RPMI8226 (cell line): ENCODE data around the gene NDUFS7.
"Not testable (repeated sequence)": the region's sequence is repeated elsewhere in the genome, so short reads cannot be mapped to it uniquely, and the experiment has no call there.

Experiments
- DNase-seq: peaks from one replicate; pipeline ENCODE4 v3.0.0-alpha.2; 2015

Gene NDUFS7

GRCh38 chr19:1418951-1419738, 35.4 kb downstream of the NDUFS7 start:
- DNase-seq = no peak

GRCh38 chr19:1420085-1420484, 36.4 kb downstream of the NDUFS7 start:
- DNase-seq = not testable (repeated sequence)

GRCh38 chr19:1420590-1420989, 36.9 kb downstream of the NDUFS7 start:
- no peak for DNase-seq

- no peak for DNase-seq
Measured at GRCh38 chr19:1421218-1421957, 37.7 kb downstream of the NDUFS7 start.

GRCh38 chr19:1421958-1422305, 38.2 kb downstream of the NDUFS7 start:
- DNase-seq = no peak

- no peak for DNase-seq
Measured at GRCh38 chr19:1422360-1422759, 38.7 kb downstream of the NDUFS7 start.

- DNase-seq = no peak
Measured at GRCh38 chr19:1422943-1423342, 39.2 kb downstream of the NDUFS7 start.

GRCh38 chr19:1423436-1424191, 39.9 kb downstream of the NDUFS7 start:
- no peak for DNase-seq

- no peak for DNase-seq
Measured at GRCh38 chr19:1424192-1424955, 40.7 kb downstream of the NDUFS7 start.

- no peak for DNase-seq
Measured at GRCh38 chr19:1425102-1425837, 41.6 kb downstream of the NDUFS7 start.

- no peak for DNase-seq
Measured at GRCh38 chr19:1425902-1426301, 42.2 kb downstream of the NDUFS7 start.

GRCh38 chr19:1426736-1427135, 43.0 kb downstream of the NDUFS7 start:
- no peak for DNase-seq

GRCh38 chr19:1427221-1427920, 43.7 kb downstream of the NDUFS7 start:
- no peak for DNase-seq

- no peak for DNase-seq
Measured at GRCh38 chr19:1428738-1429391, 45.2 kb downstream of the NDUFS7 start.

GRCh38 chr19:1429750-1430149, 46.0 kb downstream of the NDUFS7 start:
- no peak for DNase-seq

- no peak for DNase-seq
Measured at GRCh38 chr19:1430246-1430645, 46.5 kb downstream of the NDUFS7 start.

- DNase-seq = no peak
Measured at GRCh38 chr19:1431759-1432506, 48.2 kb downstream of the NDUFS7 start.

- no peak for DNase-seq
Measured at GRCh38 chr19:1432507-1432887, 48.8 kb downstream of the NDUFS7 start.

GRCh38 chr19:1433119-1434039, 49.7 kb downstream of the NDUFS7 start:
- DNase-seq = no peak
